HuH-7 (cell line): ENCODE data around the gene CFAP43.

Experiments
- DNase-seq: peaks from one replicate; pipeline ENCODE4 v3.0.0; 2011; ENCODE audit warnings: low spot score

Gene CFAP43, protein sequence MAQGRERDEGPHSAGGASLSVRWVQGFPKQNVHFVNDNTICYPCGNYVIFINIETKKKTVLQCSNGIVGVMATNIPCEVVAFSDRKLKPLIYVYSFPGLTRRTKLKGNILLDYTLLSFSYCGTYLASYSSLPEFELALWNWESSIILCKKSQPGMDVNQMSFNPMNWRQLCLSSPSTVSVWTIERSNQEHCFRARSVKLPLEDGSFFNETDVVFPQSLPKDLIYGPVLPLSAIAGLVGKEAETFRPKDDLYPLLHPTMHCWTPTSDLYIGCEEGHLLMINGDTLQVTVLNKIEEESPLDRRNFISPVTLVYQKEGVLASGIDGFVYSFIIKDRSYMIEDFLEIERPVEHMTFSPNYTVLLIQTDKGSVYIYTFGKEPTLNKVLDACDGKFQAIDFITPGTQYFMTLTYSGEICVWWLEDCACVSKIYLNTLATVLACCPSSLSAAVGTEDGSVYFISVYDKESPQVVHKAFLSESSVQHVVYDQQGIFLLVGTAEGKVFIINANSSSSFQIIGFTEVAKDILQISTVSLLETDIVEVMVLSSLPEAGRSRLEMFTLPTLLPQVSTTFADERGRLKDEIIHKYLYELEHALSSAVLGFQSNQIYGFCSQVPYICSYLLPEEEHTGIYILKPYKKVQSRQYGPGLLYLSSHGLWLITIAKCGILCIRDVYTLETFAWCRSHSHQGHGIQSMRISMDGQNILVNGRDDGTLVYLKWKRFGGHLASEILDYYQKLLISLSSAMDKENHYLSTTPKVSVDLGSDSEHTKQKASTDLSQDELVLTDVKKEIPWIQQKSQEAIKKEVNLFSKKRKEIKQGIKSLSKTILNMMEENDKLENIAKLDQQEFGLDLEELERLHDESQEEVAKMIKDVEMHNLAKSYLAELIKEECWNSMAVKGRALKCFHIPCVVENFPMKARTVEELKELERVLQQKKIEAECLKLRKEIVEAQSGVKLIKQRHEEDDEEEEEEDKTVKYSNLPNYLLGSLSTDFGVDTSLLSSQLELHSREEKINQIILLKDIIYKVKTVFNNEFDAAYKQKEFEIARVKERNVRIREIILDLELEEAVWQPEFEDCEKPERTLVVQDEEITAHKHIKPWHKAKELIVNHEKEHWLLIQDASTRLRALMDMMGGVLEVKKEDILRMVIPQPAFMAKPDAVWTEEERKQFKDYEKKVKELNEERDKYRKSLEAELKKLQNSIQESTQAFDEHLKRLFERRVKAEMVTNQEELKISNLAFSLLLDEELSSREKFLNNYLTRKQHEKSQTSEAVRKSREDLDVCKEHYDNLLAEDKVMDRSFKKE (N-terminal part only)

GRCh38 chr10:104231784-104232612, at the start of gene CFAP43:
Gene CFAP43 (minus strand): TSS chr10:104232364. CDS start chr10:104232246, 118 bp downstream.
- peak; percentile 99 for DNase-seq

DNA sequence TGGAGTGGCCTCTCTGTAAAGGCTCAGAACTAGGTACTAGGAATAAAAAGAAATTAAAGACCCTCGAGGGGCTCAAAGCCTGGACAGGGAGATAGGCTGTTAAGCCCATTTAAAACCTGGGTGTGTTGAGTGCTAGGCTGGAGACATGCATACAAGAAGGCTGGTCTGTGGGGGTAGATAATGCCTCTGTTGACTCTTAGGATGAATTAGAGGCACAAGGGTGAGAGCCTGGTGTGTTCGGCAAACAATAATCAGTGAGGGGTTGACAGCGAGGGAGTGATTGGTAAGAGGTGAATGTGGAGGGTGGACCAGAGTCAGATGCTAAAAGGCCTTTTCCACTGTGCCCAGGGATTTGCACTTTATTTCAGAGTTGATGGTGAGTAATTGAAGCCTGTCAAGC, 49.5 kb upstream of the CFAP43 start:
- no peak for DNase-seq

DNA sequence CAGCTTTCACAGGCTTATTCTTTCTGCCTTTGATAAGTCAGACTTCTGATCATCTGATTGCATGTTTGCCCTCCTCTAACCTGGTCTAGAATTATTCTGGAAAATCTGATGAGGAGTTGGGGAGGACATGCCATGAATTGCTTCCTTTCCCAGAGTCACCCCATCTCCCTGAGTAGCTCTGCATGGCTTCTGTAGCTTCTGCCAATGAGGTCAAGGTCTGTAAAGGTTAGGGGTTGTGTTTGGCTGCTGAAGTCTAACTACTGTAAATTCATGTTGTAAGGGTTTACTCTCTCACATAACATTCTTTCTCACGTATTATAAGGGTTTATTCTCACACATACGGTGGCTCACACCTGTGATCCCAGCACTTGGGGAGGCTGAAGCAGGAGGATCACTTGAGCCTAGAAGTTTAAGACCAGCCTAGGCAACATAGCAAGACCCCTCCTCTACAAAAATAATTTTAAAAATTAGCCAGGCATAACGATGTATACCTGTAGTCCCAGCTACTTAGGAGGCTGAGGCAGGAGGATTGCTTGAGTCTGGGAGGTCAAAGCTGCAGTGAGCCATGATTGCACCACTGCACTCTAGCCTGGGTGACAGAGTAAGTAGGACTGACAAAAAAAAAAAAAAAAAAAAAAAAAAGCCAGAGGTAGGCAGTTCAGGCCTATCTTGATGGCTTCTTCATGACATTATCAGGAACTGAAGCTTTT, 47.5 kb upstream of the CFAP43 start:
- no peak for DNase-seq

- DNase-seq: no peak
Measured at GRCh38 chr10:104277785-104278184, 45.6 kb upstream of the CFAP43 start.

- DNase-seq: no peak
Measured at GRCh38 chr10:104276192-104276591, 44.0 kb upstream of the CFAP43 start.

DNA sequence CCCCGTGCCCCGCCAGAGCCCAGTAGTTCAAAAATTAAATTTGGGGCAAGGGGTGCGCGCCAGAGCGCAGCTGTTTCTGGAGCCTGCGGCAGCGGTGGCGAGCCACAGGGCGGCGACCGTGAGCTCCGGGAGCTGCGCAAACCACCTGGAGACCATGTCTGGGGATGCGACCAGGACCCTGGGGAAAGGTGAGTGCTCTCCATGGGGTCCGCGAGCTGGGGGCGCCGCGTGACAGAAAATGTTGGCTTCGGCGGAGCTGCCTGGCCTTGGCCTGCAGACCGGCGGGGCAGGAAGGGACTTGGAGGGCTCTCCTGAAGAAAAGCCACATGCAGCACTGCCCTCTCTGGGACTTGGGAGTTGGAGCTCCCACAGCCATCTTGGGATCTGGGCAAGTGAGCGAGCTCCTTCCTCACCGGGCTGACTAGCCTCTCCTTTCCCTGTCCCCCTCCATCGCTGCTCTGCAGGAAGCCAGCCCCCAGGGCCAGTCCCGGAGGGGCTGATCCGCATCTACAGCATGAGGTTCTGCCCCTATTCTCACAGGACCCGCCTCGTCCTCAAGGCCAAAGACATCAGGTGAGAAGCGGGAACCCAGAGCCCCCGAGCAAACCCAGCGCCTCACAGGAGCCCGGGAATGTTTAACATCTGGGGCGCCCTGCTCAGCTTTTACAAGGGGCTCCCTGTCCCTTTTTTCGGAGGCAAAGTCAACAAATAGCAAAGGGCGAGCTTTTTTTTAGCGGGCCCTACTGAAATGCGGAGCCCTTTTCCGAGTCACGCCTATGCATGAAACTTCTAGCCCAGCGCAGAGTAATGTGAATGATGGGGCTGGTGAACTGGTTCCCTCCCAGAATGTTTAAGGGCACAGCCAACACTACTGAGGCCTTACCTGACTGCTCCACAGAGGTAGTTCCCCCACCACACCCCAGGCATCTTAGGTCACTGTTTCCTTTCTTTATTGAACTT, 42.9 kb upstream of the CFAP43 start:
- peak; percentile 78 for DNase-seq

DNA sequence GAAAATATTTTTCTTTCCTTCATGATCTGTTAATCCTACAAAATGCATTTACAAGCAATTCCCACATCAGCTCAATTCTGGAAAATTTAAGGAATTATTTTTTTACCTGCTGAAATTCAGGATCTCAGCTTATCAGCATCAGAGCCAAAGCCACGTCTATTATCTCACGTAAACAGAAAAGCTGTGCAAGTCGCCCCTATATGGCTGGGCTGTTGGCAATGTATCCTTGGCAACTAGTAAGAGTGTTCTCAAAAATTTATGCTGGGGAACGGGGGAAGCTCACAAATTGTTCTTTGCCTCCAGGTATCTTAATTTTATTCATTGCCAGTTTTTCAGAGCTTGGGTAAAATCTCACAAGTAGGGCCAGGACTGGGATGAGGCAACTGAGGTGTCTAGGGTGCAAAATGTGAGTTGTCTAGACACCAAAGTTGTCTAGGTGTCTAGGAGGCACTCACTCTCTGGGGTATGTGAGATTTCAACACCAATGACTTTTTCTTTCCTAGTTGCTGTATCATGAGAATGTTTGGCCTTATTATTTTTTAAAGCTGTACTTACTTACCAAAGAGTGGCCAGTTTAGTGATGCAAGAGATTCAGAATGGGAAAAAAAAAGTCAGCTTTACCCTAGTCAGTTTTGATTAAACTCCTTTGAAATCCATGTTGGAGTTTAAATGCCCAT, 41.9 kb upstream of the CFAP43 start:
- no peak for DNase-seq

DNA sequence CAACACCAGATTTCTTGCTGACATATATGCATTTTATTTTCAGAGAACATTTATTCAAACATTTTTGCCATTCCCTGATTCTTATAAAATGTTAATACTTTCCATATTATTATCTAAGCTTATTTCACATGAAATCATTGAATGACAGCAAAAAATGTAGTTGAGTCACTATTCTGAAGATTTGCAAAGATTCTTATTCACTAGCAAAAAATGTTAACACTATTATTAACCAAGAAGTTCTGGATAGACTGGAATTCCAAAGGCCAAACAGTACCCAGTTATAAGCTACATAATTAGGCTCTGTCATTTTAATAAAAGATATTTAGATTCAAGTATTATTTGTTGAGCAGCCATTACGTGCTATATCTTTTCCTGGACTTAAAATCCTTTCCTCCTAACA, 41.1 kb upstream of the CFAP43 start:
- DNase-seq: no peak

DNA sequence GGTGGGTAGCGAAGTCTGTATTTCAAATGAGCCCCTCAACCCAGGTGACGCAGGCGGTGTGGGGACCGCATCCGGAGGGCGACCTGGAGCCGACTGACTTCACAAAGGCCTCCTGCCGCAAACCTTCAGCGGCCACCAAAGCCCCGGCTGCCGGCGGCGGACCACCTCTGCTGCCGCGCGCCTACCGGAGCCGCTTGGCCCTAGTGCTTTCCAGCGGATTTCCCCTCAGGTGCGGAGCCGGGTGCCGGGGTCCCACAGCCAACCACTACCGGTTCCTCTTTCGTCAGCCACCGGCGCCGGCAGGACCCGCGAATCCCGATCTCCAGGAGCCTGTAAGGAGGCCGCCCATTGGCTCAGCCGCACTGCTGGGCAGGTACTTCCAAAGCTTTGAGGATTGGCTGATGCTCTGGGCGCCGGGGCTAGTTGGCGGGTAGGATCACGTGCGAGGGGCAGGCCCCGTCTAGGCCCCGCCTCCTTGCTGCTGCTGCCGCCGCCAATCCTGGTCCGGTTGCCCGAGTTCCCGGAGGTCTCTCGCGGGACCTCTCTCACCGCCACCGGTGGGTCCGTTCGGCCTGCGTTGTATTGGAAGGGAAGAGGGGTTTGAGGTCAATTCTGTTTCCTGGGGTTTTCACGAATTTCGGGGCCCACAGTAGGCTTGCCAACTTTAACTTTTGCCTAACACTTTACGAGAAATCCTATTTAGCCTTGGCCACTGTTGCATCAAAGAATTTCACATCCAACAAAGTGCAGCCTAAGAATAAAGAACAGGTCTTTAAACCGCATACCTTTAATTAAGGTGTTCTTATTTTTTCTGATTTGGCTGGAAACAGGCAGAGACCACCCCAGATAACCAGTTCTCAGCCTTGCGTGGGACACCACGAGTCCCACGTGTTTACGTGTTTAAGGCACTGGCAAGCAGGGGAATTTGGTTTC, 36.8 kb upstream of the CFAP43 start, which contains the start of gene GSTO2:
GSTO2 (plus strand) TSS at position 472 of the 933 bp plus-strand sequence. CDS start 5,732 bp downstream, outside the sequence.
- DNase-seq: no peak

DNA sequence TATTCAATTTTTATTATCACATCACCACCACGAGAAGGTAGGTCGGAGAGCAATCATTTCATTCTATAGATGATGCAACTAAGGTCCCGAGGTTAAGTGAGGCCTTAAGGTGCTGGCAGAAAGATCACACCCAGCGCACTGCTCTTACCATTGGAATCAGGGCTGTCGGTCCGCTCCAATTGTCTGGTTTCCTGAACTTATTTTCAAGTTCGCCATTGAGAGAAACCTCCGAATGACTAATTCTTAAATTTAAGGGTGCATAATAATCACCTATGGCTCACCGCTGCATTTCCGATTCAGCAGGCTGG, 36.2 kb upstream of the CFAP43 start:
- no peak for DNase-seq

DNA sequence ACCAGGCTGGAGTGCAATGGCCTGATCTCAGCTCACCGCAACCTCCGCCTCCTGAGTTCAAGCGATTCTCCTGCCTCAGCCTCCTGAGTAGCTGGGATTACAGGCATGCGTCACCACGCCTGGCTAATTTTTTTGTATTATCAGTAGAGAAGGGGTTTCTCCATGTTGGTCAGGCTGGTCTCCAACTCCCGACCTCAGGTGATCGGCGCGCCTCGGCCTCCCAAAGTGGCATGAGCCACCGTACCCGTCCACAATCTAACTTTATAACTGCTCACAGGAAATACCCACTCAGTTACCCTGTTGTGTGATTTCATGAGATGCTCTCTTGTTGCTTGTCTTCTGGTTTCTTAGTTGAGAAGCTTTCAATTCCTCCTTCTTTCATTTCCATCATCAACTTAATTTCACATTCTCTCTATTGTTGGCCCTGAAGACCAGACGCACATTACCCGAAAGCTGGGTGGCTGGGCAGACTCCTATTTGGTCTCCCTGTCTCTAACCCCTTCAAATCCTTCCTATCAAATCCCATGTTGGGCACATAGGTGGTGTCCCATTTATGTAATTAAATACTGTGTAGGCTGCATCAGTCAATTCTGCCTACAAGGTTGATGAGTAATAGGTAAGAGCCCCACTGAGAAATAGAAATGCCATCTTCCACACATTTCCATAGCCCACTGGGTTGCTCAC, 35.7 kb upstream of the CFAP43 start:
- DNase-seq: no peak

DNA sequence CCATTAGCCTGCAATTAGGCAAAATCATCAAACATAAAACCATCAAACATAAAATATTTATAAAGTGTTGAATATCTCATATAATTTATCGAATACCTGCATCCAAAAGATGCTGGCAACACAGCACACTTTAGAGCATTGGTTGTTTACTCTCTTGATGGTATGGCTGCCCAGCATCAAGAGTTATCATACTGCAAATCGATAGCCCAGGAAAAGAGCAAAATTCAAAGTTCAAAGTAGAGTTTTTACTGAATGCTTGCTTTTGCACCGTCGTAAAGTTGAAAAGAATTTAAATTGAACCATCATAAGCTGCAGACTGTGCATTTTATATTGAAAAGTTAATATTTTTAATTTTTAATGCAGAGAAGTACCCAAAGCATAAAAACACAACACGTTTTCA, 32.6 kb upstream of the CFAP43 start:
- no peak for DNase-seq

GRCh38 chr10:104262055-104262454, 29.9 kb upstream of the CFAP43 start:
- DNase-seq: no peak

GRCh38 chr10:104260775-104261115, 28.6 kb upstream of the CFAP43 start:
- no peak for DNase-seq

GRCh38 chr10:104259999-104260774, 28.0 kb upstream of the CFAP43 start:
- DNase-seq: no peak

- no peak for DNase-seq
Measured at GRCh38 chr10:104259456-104259855, 27.3 kb upstream of the CFAP43 start.

GRCh38 chr10:104258209-104258608, 26.0 kb upstream of the CFAP43 start:
- no peak for DNase-seq
